Measurements from ENCODE around the gene ATG7. TPM values are rescaled to one million over a fixed set of nuclear protein-coding genes. Genes with fewer than 3 reads are reported as not detected.
A peak's percentile ranks its signal among the peaks of the same experiment; 100 is the strongest.

The ATG7 gene
- total RNA-seq, 3 donors from 2014 or later (not counting 1 experiment from before 2014, with no cell fraction given), result 55.3 to 72.9 (median 68.6) TPM

- Mint-ChIP-seq H3K4me1 (peaks cover 41 to 43% of the 10 kb centered on the region in 2 donors), H3K36me3 (no peaks in the 10 kb centered on the region), H3K27ac (no peak overlapping the region), H3K4me3 (no peak overlapping the region), H3K27me3 (ENCODE audit: low read depth in 2 of 2) (no peaks in the 10 kb centered on the region), H3K9me3 (no peaks in the 10 kb centered on the region)
- Histone ChIP-seq H3K9me3 (ENCODE audit: control insufficient read depth, insufficient read depth, low read length) (no peaks in the 10 kb centered on the region), H3K27ac (ENCODE audit: low read length) (no peak overlapping the region), H3K4me1 (ENCODE audit: control insufficient read depth, insufficient read depth, low read length) (peaks cover 21% of the 10 kb centered on the region), H3K4me3 (ENCODE audit: low read length) (no peak overlapping the region), H3K27me3 (ENCODE audit: control insufficient read depth, insufficient read depth, low read length) (no peaks in the 10 kb centered on the region), H3K36me3 (ENCODE audit: control insufficient read depth, insufficient read depth, low read length) (peaks cover 16% of the 10 kb centered on the region)
- ATAC-seq (no peak), DNase-seq (no peak)
- 86% methylated on average over 1 of the region's 2 CpGs for WGBS (ENCODE audit: insufficient coverage)
- intact Hi-C loops (cut with micrococcal nuclease), result no loop called here
- TF ChIP-seq, protein P1, sequence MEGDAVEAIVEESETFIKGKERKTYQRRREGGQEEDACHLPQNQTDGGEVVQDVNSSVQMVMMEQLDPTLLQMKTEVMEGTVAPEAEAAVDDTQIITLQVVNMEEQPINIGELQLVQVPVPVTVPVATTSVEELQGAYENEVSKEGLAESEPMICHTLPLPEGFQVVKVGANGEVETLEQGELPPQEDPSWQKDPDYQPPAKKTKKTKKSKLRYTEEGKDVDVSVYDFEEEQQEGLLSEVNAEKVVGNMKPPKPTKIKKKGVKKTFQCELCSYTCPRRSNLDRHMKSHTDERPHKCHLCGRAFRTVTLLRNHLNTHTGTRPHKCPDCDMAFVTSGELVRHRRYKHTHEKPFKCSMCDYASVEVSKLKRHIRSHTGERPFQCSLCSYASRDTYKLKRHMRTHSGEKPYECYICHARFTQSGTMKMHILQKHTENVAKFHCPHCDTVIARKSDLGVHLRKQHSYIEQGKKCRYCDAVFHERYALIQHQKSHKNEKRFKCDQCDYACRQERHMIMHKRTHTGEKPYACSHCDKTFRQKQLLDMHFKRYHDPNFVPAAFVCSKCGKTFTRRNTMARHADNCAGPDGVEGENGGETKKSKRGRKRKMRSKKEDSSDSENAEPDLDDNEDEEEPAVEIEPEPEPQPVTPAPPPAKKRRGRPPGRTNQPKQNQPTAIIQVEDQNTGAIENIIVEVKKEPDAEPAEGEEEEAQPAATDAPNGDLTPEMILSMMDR (IDR thresholded peaks at IDR 0.05), result no peak
Measured at GRCh38 chr3:11285471-11285870, 13.3 kb downstream of the ATG7 start.

- no peak overlapping the region for H3K4me3 Mint-ChIP-seq
- Histone ChIP-seq H3K27me3 (ENCODE audit: control insufficient read depth, insufficient read depth, low read length) (no peaks in the 10 kb centered on the region), H3K4me3 (ENCODE audit: low read length) (no peak overlapping the region), H3K4me1 (ENCODE audit: control insufficient read depth, insufficient read depth, low read length) (peaks cover 34% of the 10 kb centered on the region), H3K27ac (ENCODE audit: low read length) (no peak overlapping the region), H3K9me3 (ENCODE audit: control insufficient read depth, insufficient read depth, low read length) (no peaks in the 10 kb centered on the region), H3K36me3 (ENCODE audit: control insufficient read depth, insufficient read depth, low read length) (peaks cover 7% of the 10 kb centered on the region)
- TF ChIP-seq, protein P1 (IDR thresholded peaks at IDR 0.05), result no peak
- H3K27ac Mint-ChIP-seq, result peak overlapping the region; percentile 94
- ATAC-seq (no peak), DNase-seq (no peak)
- H3K9me3 Mint-ChIP-seq, result no peaks in the 10 kb centered on the region
- intact Hi-C loops (cut with micrococcal nuclease), result no loop called here
- H3K36me3 Mint-ChIP-seq, result no peaks in the 10 kb centered on the region
- no peaks in the 10 kb centered on the region for H3K27me3 Mint-ChIP-seq (ENCODE audit: low read depth in 2 of 2)
- H3K4me1 Mint-ChIP-seq, result peaks cover 57 to 59% of the 10 kb centered on the region in 2 donors
- 97% methylated on average over 10 of the region's 10 CpGs for WGBS (ENCODE audit: insufficient coverage)
Measured at GRCh38 chr3:11287404-11287803, 15.2 kb downstream of the ATG7 start.

DNA sequence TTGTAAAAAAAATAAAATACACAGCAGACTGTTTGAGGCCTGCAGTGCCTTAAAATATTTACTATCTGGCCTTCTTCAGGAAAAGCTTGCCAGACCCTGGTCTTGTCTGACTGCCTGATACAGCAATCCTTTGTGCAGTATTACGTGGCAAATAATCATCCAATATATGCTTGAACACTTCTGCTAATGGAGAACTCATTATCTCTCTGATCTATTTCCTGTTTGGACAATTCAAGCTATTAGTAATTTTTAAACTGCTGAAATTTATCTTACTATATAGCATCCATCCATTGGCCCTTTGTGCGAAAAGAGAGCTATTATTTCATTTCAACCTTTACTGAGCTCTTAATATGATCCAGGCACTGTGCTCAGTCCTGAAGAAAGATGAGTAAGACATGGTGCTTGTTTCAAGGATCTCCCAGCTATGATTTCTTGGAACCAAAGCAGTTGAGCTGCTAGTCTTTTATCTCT lies 15.9 kb downstream of the ATG7 start:
- Mint-ChIP-seq H3K27ac (peak overlapping the region; percentile 94), H3K4me3 (no peak overlapping the region), H3K36me3 (no peaks in the 10 kb centered on the region), H3K27me3 (ENCODE audit: low read depth in 2 of 2) (no peaks in the 10 kb centered on the region), H3K4me1 (peaks cover 59 to 62% of the 10 kb centered on the region in 2 donors), H3K9me3 (no peaks in the 10 kb centered on the region)
- no peaks in the 10 kb centered on the region for H3K27me3 ChIP-seq (ENCODE audit: control insufficient read depth, insufficient read depth, low read length)
- ATAC-seq (no peak), DNase-seq (no peak)
- no peak overlapping the region for H3K4me3 ChIP-seq (ENCODE audit: low read length)
- intact Hi-C loops (cut with micrococcal nuclease), result no loop called here
- no peaks in the 10 kb centered on the region for H3K9me3 ChIP-seq (ENCODE audit: control insufficient read depth, insufficient read depth, low read length)
- H3K4me1 ChIP-seq (ENCODE audit: control insufficient read depth, insufficient read depth, low read length), result peaks cover 34% of the 10 kb centered on the region
- H3K36me3 ChIP-seq (ENCODE audit: control insufficient read depth, insufficient read depth, low read length), result peaks cover under 1% of the 10 kb centered on the region
- TF ChIP-seq, protein P1 (IDR thresholded peaks at IDR 0.05), result no peak
- 61% methylated on average over 2 of the region's 2 CpGs for WGBS (ENCODE audit: insufficient coverage)
- peak overlapping the region; percentile 89 for H3K27ac ChIP-seq (ENCODE audit: low read length)

Data from natural killer cell (primary cell).